ENCODE measurements around the gene EIF3I. TPM values are rescaled to one million over a fixed set of nuclear protein-coding genes. Genes with fewer than 3 reads are reported as not detected.

Gene EIF3I
- total and polyA plus RNA-seq, 2 experiments from 2014 or later: 228 to 274 TPM

DNA sequence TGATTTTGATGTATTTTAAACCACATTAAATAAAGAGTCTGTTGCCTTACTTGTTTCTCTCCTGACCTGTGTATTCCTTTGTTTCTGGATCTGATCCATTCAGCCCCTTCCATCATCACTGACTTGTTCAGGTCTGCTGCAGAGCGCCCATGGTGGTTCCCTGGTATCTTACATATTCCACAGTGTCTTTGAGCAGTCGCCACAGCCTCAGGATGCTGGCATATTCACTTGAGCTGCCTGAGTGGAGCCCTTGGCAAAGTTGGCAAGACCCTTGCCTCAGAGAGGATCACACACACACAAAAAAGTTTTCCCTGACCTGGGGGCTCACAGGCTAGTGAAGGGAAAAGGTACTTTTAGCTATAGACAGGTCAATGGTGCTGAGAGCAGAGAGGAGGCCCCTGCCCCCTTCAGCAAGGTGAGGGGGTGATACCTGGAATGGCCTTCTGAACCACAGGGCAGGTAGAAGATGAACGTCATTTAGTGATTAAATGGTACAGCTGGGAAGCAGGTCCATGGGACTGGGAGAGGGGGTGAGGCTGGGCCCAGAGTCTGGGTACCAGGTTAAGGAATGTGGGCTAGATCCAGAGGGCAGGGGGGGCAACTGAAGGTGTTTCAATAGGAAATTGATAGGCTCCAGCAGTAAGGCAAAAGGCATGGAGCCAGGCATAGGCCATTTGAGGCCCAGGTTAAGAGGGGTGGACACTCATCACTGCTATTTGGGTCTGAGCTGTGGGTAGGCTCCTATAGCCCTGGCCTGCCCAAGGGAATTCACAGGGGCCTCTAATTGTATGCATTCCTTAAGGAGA lies 23.8 kb upstream of the EIF3I start (continued):
- TF ChIP-seq ZNF462 (CRISPR knock-in tag; IDR thresholded peaks at IDR 0.05): no peak
- no peak for TF ChIP-seq STAT1 (IDR thresholded peaks at IDR 0.05; ENCODE audit: unreplicated experiment)
- TF ChIP-seq, protein P1, sequence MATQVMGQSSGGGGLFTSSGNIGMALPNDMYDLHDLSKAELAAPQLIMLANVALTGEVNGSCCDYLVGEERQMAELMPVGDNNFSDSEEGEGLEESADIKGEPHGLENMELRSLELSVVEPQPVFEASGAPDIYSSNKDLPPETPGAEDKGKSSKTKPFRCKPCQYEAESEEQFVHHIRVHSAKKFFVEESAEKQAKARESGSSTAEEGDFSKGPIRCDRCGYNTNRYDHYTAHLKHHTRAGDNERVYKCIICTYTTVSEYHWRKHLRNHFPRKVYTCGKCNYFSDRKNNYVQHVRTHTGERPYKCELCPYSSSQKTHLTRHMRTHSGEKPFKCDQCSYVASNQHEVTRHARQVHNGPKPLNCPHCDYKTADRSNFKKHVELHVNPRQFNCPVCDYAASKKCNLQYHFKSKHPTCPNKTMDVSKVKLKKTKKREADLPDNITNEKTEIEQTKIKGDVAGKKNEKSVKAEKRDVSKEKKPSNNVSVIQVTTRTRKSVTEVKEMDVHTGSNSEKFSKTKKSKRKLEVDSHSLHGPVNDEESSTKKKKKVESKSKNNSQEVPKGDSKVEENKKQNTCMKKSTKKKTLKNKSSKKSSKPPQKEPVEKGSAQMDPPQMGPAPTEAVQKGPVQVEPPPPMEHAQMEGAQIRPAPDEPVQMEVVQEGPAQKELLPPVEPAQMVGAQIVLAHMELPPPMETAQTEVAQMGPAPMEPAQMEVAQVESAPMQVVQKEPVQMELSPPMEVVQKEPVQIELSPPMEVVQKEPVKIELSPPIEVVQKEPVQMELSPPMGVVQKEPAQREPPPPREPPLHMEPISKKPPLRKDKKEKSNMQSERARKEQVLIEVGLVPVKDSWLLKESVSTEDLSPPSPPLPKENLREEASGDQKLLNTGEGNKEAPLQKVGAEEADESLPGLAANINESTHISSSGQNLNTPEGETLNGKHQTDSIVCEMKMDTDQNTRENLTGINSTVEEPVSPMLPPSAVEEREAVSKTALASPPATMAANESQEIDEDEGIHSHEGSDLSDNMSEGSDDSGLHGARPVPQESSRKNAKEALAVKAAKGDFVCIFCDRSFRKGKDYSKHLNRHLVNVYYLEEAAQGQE (IDR thresholded peaks at IDR 0.05; ENCODE audit: unreplicated experiment): no peak
- no peak for TF ChIP-seq ZNF331 (CRISPR knock-in tag; IDR thresholded peaks at IDR 0.05; ENCODE audit: low read depth)
- no peak for TF ChIP-seq JUNB (IDR thresholded peaks at IDR 0.05; ENCODE audit: unreplicated experiment)
- TF ChIP-seq POLR2AphosphoS5 (IDR thresholded peaks at IDR 0.05; ENCODE audit: low read depth): no peak; the same call in 1 of the 2 replicates
- TF ChIP-seq ZNF114 (CRISPR knock-in tag; IDR thresholded peaks at IDR 0.05): no peak
- no peak for TF ChIP-seq EZH2 (IDR thresholded peaks at IDR 0.05; ENCODE audit: low read depth, unreplicated experiment)
- TF ChIP-seq CTCF (conservative IDR thresholded peaks at IDR 0.05; ENCODE audit: low read depth in 2 of 2): no peak
- TF ChIP-seq CREB1 (CRISPR knock-in tag; IDR thresholded peaks at IDR 0.05; ENCODE audit: low read depth): no peak

All from GM23338 (cell line).